Kidney tubule cell (primary cell): ENCODE measurements around the gene L3MBTL4.

Experiments used
- DNase-seq: peaks from one replicate; pipeline ENCODE4 v3.0.0-alpha.2; 2018; ENCODE audit warnings: low spot score

The L3MBTL4 gene

GRCh38 chr18:6031002-6031401 lies 383.7 kb downstream of the L3MBTL4 start:
- DNase-seq: no peak

GRCh38 chr18:6024745-6025248 lies 389.9 kb downstream of the L3MBTL4 start:
- no peak for DNase-seq

GRCh38 chr18:6023551-6023950 lies 391.2 kb downstream of the L3MBTL4 start:
- no peak for DNase-seq

- peak; percentile 17 for DNase-seq
Measured at GRCh38 chr18:6022845-6023244, 391.9 kb downstream of the L3MBTL4 start.

GRCh38 chr18:6022074-6022444 lies 392.7 kb downstream of the L3MBTL4 start:
- DNase-seq: no peak

GRCh38 chr18:6021306-6022073 lies 393.2 kb downstream of the L3MBTL4 start:
- peak; percentile 7 for DNase-seq

- DNase-seq: no peak
Measured at GRCh38 chr18:6018671-6019070, 396.0 kb downstream of the L3MBTL4 start.

GRCh38 chr18:6017171-6017570 lies 397.5 kb downstream of the L3MBTL4 start:
- DNase-seq: no peak

GRCh38 chr18:6015364-6015763 lies 399.3 kb downstream of the L3MBTL4 start:
- no peak for DNase-seq

- DNase-seq: no peak
Measured at GRCh38 chr18:6013171-6013810, 401.4 kb downstream of the L3MBTL4 start.

- DNase-seq: no peak
Measured at GRCh38 chr18:6010921-6011320, 403.8 kb downstream of the L3MBTL4 start.

GRCh38 chr18:6010284-6010683 lies 404.4 kb downstream of the L3MBTL4 start:
- DNase-seq: no peak

GRCh38 chr18:6009756-6010155 lies 405.0 kb downstream of the L3MBTL4 start:
- no peak for DNase-seq

- no peak for DNase-seq
Measured at GRCh38 chr18:6004683-6005082, 410.0 kb downstream of the L3MBTL4 start.

GRCh38 chr18:6004119-6004518 lies 410.6 kb downstream of the L3MBTL4 start:
- no peak for DNase-seq

- DNase-seq: no peak
Measured at GRCh38 chr18:6001867-6002266, 412.8 kb downstream of the L3MBTL4 start.

- no peak for DNase-seq
Measured at GRCh38 chr18:5998907-5999306, 415.8 kb downstream of the L3MBTL4 start.

- no peak for DNase-seq
Measured at GRCh38 chr18:5998166-5998881, 416.4 kb downstream of the L3MBTL4 start.

GRCh38 chr18:5997361-5997760 lies 417.4 kb downstream of the L3MBTL4 start:
- peak; percentile 65 for DNase-seq

- DNase-seq: no peak
Measured at GRCh38 chr18:5995626-5996025, 419.1 kb downstream of the L3MBTL4 start.

GRCh38 chr18:5993938-5994337 lies 420.8 kb downstream of the L3MBTL4 start:
- no peak for DNase-seq

- DNase-seq: no peak
Measured at GRCh38 chr18:5992381-5992780, 422.3 kb downstream of the L3MBTL4 start.

- no peak for DNase-seq
Measured at GRCh38 chr18:5987249-5987648, 427.5 kb downstream of the L3MBTL4 start.
